GM21367 (cell line): ENCODE results near the gene ADGB.
"Not testable (repeated sequence)": the region's sequence is repeated elsewhere in the genome, so short reads cannot be mapped to it uniquely, and the experiment has no call there.

Source experiments
- ATAC-seq: cut with Tn5 transposase; IDR thresholded peaks from one replicate; pipeline ENCODE4 v1.9.1; 2021; ENCODE audit not compliant: unreplicated experiment

ADGB gene

DNA sequence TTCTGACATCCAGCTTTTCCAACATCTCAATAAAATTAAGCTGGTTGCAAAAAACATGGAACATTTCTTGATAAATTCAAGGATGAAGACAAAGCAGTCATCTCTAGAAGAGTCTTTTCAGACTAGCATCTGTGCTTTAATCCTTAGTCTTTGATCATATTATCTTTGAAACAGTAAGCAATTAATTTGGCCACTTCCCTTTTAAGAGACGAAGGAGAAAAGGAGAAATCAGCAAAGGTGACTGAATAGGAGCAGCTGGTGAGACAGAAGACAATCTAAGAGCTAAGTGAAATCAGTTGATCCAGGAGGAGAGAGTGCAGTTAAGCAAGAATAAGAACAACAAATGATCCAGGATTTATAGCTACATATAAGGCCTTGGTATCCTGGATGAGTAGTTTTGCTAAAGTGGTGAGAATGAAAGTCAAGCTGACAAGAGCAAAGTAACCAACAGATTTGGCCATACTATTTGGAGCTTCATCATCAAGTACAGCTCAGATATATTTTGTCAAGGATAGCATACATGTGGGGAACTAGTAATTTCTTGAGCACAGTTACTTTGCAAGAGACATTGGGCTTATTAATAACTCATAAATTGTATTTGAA, 215.5 kb downstream of the ADGB start:
- no peak for ATAC-seq

DNA sequence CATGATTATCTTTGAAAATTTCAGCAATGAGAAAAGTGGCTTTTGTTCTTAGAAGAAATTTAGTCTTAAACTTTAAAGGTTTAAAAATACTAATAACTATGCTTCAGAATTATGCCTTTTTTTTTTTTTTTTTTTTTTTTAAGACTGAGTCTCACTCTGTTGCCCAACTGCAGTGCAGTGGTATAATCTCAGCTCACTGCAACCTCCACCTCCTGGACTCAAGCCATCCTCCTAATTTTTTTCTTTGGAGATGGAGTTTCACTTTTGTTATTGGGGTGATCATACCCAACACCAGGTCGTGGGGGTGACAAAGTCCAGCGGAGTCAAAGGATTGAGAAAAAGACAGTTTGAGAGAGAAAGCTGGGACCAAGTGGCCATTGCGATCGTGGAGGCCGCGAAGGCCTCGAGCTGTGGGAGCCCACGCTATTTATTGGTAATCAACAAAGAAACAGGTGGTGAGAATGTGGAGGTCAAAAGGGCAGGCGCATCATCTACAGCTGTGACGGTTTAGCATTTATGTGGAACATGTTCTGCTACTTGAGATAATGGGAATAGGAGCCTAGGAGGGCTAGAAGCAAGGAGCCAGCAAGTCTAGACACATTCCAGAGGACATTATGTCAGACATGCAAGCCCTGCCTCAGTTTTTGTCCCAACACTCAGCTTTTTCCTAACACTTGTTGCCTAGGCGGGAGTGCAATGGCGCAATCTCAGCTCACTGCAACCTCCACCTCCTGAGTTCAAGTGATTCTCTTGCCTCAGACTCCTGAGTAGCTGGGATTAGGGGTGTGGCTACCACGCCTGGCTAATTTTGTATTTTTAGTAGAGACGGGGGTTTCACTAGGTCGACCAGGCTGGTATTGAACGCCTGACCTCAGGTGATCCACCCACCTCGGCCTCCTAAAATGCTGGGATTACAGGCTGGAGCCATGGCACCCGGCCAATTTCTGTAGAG, 217.0 kb downstream of the ADGB start:
- not testable (repeated sequence) for ATAC-seq

DNA sequence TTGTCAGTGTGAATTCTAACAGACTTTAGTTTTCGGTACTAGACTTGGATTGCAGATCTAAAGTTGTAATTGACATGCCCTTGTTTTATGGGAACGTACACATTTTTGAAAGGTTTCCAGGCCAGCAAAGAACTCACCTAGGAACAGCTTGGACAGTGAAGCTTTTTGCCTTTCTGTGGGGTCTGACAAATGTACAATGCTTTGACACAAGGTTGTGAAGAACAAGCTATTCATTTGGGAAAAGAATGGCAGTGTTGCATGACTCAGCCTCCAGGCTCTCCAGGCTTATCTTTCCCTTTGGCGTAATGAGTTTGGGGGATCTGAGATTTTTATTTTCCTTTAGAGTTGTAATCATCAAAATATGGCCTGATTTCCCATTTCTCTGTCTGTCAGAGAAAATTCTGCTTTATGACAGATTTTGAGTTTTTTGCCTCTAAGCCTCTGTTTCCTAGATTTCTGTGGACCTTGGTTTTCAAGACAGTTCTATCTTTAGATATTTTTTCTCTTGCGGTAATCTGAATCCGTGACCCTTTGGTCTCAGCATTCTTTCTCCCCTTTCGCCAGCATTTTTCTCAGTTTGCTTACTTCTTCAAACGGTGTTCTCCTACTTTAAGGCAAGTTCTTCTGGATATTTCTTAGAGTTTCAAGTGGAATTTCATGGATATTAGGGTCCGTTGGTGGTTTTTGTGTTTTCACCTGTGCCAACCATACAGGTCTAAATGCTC, 221.0 kb downstream of the ADGB start:
- ATAC-seq = no peak

DNA sequence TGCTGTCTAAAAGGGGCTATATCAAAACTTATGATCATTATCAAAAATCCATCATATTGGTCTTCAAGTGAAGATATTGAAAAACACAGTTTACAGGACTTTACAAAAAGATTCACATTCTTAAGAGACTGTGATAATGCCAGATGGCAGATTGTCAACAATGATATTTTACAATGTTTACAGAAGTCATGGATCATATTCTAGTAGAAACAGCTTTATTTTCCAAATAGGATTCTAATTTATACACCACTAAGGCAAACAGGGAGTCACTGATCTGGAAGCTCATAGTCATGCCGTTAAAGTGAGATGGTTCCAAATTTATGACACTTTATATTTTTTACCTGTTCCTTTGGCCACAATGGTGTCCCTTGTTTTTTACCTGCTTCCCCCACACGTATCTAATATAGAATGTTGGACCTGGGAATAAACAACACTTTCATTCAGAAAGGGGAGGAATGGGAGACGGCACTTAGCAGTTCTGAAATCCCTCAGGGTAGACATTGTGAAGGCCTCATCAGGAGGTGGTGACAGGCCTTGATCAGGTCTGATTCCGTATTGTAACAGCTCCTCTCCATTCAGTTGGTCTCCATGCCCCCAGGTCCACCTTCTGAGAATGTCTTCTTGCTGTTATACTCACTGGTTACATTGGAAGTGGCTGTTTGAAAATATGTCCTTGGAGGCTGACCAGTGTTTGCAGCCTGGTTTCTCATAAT, 228.6 kb downstream of the ADGB start:
- ATAC-seq = no peak

DNA sequence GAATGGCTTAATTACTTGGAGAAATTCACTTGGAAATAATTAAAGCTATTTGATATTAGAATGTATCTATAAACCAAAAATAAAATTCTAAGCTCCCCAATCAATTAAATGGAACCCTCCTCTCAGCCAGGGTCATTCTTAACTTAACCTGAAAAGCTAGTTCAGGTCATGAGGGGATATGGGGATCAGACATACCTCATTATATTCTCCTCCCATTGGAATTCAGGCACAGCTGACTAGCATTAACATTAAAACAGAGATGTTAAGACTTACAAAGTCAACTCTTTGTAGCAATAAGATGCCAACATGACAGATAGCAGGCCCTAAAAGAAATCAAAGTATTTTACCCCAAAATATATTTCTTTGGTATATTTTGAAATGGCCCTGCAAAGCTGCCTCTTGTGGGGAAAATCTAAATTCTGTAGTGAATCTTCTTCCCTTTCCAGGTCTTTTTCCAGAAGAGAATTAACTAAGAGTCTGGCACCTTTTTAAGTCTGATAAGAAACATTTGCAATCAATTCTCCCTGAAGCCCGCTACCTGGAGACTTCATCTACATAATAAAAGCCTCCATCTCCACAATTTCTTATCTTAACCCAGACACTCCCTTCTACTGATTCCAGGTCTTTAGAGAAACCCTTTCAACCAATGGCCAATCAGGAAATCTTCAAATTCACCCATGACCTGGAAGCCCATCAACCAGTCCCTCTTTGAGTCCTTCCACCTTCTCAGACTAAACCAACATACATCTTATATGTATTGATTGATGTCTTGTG, 231.2 kb downstream of the ADGB start:
- no peak for ATAC-seq

DNA sequence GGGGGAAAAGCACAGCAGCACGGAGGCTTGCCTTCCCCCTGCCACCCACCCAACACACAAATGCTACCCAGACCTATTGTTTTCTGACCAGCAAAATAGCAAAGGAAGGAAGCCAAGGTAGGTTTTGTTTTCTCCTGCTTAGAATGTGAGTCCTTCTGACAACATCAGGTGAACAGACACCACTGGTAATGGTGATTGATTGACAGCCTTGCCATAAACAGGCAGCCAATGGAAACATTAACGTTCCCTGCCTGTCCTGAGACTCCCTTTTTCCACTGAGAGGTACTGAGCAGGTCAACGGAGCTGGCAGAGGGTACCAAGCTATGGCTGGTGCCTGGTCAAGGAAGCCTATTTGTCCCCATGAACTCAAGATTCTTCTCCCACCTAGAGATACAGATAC, 234.4 kb downstream of the ADGB start:
- ATAC-seq = no peak

DNA sequence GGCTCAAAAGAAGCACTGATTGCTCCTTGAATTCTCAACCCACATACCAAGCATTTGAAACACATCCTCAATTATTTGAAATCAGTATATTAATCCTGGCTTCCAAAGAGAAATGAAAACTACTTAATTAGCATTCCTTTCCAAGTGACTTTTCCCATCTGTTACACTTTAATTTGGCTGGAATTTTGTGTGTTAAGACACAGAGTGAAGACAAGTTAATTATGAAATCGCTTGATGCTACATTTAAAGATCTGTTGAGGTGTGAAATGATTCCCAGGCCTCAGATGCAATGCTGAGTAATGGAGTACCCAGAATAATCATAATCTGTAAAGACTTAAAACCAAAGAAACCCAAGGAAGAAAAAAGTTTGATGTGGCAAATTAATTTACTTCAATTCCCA, 241.4 kb downstream of the ADGB start:
- no peak for ATAC-seq

DNA sequence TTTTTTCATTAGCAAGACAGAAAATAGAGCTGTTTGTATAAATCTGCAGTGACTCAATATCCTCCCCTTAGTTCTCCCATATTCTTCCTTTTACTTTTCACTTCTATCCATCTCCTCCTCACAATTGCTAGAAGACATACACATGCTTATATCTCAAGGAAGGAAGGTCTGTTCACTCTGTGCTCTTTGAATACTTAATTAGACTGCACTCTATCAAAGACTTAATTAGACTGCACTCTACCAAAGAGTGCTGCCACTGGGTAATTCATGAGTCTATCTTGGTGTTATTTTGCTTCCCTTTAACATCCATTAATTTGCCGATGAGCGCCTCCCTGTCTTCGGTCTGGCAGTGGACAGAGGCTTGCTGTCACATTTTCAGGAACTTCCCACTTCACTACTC, 241.9 kb downstream of the ADGB start:
- ATAC-seq = no peak

DNA sequence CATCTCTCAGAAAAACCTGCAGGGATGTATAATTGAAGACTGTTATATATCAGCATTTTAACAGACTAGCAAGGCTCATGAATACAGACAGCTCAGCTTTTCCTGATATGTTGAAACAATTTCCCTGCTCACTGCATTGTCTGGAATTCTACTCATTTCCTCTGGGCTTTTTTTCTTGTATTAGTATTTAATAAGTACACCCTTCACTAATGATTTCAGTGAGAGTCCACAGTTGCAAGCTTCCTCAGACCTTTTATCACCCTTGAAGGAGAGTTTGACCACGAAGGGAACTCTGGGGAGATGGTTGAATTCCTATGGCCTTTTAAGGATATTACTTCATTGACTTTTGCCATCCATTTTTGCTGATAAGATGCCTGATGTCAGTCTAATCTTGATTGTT, 248.7 kb downstream of the ADGB start:
- ATAC-seq = no peak

DNA sequence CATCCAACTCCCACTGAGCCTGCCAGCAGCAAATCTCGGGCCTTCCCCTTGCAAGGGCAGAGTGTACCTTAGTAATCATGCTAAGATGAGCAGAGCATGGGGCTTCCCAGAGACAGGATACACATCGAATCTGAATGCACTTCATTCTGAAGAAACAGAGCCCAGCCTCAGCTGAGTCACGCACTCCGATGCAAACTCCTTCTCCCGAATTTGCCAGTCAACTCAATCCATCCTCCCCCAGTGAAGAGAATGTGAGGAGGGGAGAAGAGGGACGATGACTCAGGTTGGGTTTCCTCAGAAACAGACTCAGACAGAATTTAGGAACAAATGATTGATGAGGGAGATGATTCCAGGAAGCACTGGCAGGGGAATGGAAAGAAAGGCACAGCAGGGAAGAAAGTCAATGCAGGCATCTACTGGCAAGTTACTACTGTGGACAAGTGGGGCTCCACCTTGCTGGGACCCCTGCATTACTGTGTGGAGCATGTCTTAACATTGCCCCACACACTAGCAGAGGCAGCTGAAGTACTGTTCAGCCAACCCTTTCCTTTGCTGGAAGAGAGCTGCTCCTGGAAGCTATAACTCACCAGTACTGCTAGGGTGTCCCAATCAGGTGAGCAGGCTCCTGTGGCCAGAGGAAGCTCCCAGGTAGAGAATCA, 251.6 kb downstream of the ADGB start:
- ATAC-seq = peak; percentile 53

DNA sequence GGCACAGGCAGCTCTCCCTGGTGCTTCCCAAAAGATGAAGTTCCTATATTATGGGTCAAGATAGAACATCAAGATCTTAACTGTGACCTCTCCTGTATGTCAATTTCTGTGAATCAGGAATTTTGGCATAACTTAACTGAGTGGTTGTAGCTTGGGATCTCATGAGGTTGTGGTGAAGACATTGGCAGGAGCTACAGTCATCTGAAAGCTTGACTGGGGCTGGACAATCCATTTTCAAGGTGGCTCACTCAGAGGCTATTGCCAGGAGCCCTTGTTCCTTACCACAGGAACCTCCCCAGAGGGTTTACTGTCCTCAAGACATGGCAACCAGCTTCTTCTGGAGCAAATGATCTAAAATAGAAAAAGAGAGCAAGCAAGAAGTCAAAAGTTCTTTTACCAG, 252.2 kb downstream of the ADGB start:
- ATAC-seq = no peak

DNA sequence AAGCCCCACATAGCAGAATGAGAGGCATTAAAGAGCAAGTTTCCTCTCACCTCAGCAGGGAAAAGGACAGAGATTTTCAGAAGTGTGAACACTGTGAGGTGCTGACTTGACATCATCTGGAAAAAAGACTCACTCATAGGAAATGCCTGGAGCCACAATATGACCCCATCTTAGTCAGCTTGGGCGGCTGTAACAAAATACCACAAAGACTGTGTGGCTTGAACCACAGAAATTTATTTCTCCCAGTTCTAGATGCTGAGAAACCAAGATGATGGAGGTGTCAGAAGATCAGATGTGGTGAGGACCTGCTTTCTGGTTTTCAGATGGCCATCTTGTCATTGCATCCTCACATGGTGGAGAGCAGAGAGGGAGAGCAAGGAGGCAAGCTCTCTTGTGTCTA, 253.1 kb downstream of the ADGB start:
- no peak for ATAC-seq

DNA sequence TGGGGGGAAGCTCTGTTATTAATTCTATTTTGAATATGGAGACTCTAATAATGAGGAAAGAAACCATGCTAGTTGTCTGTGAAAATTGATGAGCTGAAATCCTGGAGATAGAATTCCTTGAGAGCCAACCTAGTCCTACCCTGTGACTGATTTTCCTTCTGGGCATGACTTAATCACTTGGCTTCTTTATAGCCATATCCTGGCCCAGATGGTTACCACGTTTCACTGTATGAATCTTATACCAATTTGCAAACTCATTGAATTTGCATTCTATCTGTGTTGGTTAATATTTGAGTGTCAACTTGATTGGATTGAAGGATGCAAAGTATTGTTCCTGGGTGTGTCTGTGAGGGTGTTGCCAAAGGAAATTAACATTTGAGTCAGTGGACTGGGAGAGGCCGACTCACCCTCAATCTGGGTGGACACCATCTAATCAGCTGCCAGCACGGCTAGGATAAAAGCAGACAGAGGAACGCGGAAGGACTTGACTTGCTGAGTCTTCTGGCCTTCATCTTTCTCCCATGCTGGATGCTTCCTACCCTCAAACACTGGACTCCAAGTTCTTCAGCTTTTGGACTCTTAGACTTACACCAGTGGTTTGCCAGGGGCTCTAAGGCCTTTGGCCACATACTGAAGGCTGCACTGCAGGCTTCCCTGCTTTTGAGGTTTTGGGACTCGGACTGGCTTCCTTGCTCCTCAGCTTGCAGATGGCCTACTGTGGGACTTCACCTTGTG, 255.9 kb downstream of the ADGB start:
- not testable (repeated sequence) for ATAC-seq

DNA sequence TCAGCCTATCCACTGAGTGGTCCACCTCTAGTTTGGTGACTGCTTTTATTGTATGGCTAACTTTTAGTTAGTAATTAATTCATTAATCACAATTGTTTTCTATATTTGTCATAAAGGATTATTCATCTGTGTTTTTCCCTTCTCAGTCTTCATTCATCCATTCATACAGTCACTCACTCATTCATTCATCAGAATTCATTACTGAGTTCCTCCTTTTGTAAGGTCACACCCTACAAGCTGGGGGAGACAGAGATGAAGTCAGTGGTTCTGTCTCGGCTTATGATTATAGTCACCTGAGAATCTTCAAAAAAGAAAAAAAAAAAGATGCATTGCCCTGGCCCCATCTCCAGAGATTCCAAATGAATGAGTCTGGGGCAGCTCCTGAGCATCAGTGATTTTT, 257.1 kb downstream of the ADGB start:
- ATAC-seq = no peak

DNA sequence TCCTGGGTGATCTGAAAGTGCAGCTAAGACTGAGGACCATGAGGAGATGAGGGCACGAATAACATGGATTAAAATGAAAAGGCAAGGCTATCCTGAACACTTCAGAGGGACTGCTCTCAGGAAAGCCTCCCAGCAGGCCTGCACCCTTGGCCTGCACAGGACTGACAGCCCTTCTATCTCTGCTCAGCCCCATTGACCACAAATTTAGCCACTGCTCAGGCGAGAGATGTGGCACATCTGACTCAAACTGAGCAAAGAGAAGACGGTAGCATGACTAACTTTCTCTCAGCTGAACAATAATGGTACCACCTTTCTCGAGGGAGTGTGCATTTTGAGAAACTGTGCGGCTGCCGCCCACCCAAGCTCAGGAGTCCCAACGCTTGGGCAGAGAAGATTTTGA, 257.5 kb downstream of the ADGB start:
- ATAC-seq = no peak

DNA sequence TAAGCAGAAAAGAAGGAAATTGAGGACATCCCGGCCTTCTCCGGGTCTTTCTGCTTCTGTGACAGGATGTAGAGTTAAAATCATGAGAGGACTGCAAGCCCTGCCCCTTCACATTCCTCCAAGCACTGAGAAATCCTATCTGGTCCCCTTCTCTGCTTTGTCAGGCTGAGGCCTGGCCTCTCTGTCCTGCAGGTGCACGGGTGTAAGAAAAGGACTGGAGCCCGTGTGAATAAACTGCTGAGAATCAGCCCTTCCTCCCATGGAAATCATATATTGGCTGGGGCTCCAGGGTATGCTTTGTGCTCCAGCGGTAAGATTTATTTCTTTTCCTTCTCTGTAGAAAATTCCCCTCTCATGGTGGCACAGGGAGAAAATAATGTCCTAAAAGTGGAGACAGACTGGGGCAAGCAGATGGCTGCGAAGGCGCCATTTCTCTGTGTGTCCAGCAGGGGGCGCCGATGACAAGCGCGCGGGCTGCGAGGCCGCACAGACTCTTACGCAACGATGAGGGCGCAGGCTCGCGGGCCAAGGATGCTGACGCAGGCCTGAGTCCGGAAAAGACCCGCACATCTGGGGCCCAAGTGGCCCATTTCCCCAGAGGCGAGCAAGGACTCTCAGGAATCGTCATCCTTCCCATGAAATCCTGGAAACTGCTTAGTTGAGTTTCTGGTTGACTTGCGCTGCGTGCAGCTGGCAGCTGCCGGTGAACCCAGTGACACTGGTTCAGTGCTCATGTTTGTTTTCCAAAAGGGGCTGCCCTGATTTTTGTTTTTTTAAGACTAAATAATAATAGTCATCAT, 258.6 kb downstream of the ADGB start:
- peak; percentile 96 for ATAC-seq

DNA sequence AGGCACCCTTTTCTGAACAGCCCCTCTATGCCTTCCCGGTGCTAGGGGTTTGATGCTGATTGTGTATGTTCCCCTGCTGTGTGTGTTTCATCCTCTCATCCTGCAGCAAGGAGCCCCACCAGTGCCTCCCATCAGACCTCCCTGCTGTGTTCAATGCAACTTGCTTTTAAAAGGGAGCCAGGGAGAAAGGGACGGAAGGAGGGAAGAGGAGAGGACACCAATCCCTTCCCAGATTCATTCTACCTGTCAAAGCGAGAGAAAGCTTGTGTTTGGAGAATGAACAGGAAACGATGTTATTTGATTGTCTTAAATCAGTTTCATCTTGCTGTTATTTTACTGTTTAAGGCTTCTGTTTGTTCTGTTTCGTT, 259.2 kb downstream of the ADGB start:
- ATAC-seq = peak; percentile 10

DNA sequence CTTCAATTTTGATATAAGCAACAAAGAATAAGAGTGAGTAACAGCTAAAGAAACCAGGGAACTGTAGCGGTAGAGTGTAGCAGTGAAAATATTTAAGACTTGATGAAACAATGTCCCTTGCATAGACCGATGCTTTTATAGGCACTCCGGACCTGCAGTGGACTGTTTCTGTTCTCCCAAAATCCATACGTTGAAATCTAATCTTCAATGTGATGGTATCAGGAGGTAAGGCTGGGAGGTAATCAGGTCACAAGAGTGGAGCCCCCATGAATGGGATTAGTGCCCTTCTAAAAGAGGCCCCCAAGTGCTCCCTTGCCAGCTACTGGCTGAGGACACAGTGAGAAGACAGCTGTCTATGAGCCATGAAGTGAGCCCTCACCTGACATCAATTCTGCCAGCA, 260.4 kb downstream of the ADGB start:
- ATAC-seq = no peak
